DMS153 (cell line): ENCODE results near the gene MEN1.
A peak's percentile ranks its signal among the peaks of the same experiment; 100 is the strongest.
"Not testable (repeated sequence)": the region's sequence is repeated elsewhere in the genome, so short reads cannot be mapped to it uniquely, and the experiment has no call there.

Source experiments
- DNase-seq: peaks from one replicate; lab custom pipeline; 2025; lab: John Stamatoyannopoulos, UW

The MEN1 gene

GRCh38 chr11:64845776-64846129 lies 35.4 kb upstream of the MEN1 start:
- not testable (repeated sequence) for DNase-seq

DNA sequence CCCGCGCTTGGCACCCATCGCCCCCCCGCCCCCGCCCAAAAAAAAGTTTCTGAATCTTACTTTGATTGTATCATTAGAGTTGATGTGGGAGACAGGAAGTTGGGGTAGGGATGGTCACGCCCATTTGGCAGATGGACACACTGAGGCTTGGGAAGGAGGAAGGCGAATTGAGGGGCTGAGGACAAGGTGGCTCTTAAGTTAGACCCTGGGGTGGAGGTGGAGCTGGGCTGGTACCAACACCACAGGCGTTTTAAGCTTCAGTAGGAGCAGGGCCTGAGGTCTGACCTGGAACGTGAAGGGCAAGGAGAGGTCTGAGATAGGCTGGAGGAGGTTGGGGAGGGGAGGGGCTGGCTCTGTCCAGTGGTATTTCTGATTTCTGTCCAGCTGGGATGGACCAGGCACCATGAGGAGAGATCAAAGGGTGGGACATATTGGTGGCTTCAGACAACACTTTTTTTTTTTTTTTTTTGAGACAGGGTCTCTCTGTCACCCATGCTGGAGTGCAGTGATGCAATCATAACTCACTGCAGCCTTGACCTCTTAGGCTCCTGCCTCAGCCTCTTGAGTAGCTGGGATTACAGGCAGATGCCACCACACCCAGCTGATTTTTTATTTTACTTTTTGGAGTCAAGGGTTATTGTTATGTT lies 34.9 kb upstream of the MEN1 start:
- no peak for DNase-seq

- peak; percentile 69 for DNase-seq
Observed at GRCh38 chr11:64844330-64845128, 34.2 kb upstream of the MEN1 start, which contains the start of gene CDC42BPG. CDC42BPG (minus strand) TSS chr11:64844653; CDS start chr11:64844569, 84 bp downstream.

DNA sequence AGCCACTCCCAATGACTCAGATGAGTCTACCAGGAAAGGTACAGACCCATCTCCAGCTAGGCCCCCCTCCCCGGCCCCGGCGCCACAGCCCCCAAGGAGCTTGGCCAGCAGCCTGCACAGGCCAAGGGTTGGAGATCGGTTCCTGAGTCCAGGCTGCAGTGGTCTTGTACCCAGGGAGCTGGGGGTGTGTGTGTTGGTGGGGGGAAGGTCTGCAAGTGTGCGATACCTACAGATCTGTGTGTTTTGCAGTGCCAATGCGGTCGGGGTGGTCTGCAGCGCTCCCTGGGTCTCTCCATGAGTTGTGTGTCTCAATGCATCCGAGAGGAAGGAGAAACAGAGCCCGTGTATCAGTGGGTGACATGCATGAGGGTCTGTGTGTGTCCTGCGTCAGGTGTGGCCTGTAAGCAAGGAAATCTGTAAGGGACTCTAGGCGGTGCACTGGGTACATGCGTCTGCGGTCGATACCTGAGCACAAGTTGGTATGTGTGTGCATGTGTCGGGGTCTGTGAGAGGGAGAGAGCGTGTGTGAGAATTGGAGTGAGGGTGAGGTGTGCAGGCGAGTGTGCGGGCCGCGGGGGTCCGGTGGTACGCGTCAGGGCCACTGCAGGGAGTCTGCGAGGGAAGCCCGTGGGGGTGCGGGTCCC lies 33.5 kb upstream of the MEN1 start:
- no peak for DNase-seq

DNA sequence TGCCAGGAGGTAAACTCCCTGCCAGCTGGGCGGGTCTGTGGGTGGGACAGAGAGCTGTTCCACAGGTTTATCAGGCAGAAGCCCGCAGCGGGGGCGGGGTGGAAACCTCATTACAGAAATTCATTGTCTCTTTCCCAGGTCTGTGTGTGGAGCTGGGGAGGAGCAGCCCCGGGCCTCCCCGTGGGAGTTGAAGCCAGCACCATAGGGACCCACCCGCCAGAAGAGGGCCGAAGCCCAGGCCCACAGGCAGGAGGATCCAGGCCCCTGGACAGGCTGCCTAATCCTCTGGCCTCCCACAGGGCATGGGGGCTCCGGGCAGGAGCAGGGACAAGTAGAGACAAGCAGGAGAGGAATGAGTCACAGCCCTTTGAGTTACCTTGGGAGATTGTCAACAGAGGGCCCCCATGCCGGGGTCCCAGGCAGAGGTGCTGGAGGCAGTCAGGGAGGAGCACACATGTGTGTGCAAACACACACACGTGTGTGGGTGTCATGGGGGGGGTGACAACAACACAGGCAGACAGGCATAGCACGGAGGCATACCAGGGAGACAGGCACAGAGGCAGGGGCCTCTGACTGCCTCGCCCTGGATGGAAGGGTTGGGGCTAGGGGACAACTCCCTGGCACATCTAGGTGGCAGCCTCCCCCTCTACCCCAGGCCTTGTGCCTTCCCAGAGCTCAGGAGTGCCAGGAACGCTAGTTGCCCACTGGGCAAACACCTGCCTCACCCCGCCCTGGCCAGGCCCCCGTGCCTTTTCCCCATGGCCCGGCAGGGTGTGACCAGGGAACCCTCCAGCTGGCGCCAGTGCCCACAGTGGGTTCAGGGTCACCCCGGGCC lies 32.7 kb upstream of the MEN1 start:
- peak; percentile 37 for DNase-seq

- no peak for DNase-seq
Observed at GRCh38 chr11:64842366-64842759, 32.0 kb upstream of the MEN1 start.

DNA sequence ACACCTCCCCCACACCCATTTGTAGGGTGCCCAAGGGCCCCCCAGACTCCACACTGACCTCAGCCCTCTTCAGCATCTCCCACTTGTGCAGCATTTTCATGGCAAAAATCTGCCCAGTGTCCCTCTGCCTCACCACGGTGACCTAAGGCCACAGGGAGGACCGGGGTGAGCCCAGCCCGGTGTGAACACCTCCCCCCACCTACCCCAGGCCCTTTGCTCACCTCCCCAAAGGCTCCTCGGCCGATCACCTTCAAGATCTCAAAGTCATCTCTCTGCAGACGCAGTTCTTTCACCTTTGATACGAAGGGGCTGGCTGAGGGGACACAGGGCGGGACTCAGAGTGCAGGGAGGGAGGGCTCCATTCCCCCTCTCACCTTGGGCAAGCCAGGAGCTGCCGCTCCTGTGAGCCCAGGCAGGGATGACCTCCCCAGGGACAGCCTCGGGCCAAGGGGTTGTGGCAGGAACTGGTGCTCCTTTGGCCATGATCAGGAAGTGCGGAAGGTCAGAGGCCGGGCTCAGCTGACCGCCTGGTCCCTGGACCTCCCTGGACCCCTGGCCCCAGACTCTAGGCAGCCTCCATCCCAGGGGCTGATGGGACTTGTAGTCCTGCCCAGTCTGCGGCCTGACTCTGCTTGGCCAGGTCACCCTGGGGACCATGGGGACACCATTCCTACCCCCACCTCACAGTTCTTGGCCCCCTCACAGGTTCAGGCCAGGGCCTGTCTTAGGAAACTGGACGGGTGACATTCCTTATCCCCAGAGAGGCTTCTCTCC lies 31.4 kb upstream of the MEN1 start:
- no peak for DNase-seq

DNA sequence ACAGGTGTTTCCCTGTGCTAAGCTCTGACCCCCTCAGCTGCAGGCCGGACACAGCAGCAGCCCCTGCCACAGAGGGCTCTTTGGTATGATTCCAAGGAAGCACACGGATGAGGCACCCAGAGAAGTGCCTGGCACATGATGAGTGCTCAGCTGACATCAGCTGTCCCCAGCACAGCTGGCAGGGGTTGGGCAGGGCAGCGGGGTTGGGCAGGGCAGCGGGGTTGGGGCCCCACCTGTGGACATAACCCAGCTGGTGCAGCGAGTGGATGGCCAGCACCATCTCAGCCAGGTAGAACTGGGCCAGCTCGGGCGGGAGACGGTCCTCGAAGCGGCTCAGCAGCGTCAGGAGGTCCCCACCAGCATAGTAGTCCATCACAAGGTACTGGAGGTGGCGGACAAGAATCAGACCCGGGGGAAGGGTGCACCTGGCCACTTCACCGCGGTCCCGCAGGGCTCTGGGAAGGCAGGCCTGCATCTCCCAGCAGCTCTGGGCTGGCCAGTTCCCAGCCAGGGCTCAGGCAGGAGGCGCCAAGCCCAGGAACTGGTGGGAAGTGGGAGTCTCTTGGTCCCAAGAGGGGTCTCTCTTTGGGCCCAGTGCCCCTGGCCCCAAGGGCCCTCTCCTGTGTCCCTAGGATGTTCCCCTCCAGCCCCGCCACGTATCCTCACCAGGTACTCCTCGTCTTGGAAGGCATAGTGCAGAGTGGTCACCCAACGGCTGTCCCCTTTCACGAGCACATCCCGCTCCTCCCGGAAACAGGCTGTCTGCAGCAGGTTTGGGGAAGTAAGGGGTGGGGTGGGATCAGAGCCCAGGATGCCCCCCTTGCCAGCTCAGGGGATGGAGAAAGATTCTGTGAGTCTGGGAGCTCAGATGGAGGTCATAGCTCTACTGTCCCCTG lies 29.8 kb upstream of the MEN1 start:
- no peak for DNase-seq

DNA sequence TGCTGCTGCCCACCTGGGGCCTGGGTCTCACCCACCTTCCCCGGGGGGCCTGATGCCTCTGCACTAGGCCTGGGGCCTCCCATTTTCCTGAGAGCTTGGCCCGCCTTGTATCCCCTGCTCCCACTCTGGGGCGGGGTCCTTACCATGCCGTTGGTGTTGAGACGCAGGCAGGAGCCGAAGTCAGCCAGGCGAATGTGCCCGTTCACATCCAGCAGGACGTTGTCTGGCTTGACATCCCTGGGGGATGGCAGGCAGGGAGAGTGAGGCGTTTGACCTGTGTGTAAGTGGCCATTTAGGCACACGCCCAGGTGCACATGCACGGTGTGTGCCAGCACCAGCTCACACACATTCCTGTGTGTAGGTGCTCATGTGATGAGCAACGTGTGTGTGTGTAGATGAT lies 29.0 kb upstream of the MEN1 start:
- DNase-seq: no peak

DNA sequence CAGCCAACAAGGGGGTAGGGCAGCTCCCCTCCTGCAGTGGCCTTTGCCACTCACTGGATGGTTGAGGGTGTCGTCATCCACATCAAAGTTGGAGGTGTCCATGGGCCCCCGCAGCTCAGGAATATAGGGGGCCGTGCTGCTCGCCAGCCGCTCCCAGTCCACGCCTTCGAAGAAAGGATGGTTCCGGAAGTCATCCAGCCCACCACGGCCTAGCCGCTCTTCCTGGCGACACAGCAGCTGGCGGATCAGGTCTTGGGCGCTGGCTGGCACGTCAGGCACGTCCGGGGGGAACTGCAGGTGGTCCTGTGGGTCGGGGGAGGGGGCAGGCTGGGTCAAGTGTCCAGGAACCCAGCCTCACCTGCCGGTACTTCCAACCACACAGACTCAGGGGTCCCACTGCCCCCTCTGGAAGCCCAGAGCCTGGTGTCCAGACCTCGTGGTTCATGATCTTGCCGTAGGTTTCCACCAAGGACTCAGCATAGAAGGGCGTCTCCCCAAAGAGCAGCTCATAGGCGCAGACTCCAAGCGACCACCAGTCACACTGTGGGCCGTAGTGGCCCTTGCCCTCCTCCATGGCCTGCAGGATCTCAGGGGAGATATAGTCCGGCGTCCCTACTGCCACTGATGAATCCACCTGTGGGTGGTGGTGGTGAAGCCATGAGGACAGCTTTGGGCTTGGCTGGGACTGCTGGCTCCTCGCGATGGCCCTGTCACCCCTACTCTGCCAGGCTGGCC lies 28.4 kb upstream of the MEN1 start:
- no peak for DNase-seq

GRCh38 chr11:64837887-64838351 lies 27.6 kb upstream of the MEN1 start:
- no peak for DNase-seq

DNA sequence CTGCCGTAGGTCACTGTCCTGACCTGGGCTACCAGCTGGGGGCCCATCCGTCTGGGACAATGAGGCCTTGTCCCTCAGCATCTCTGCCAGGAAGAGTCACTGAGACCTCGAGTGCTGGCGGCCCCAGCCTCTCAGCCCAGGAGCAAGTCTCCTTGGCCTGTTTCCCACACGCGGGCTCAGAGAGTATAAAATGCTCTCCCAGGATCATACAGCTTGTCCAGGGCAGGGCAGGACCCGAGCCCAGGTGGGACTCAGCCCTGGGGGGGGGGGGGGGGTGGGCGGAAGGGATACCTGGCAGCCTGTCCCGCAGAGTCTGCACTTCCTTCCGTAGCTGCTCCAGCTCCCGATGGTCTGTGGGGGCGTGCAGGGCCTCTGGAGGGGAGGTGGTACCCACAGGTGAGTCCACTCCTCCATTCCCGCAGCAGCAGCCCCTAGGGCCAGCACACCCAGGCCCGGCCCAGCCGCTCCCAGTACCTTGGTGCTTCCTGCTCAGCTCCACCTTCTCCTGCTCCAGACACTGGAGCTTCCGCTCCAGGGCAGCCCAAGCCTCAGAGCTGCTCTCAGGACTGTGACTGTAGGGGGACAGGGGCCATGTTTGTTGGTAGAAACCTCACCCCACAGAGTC lies 26.2 kb upstream of the MEN1 start:
- DNase-seq: no peak

DNA sequence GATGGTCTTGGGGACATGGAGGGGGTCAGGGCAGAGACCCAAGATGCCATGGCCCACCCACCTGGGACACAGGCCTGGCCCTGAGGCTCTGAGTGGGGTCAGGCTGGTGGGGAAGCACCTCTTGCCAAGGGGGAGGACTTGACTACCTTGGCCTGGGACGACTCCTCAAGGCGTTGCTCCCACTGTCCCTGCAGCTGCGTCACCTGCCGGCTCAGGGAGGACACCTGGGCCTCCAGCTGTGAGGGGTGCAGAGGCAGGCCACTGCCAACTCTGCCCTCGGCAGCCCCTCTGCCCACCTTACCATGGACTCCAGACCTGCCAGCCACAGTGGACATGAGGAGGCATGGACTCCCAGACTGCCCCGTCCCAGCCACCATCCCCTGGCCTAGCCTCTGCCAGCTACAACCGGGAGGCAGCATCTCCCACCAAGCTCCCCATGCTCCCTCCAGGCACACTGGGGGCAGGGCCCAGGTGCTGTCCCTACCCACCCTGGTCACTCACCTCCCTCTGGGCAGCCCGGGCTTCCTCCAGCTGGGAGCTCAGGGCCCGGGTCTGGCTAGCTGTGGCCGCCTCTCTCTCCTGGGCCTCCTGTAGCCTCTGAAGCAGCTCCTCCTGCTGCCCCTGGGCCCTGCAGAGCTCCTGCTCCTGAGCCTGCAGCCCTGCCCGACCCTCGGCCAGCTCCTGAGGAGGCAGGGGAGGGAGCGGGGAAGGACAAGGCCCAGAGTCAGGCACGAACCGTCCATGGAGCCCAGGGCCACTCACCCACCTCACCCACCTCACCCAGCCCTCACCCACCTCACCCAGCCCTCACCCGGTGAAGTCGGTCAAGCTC lies 25.5 kb upstream of the MEN1 start:
- DNase-seq: no peak

DNA sequence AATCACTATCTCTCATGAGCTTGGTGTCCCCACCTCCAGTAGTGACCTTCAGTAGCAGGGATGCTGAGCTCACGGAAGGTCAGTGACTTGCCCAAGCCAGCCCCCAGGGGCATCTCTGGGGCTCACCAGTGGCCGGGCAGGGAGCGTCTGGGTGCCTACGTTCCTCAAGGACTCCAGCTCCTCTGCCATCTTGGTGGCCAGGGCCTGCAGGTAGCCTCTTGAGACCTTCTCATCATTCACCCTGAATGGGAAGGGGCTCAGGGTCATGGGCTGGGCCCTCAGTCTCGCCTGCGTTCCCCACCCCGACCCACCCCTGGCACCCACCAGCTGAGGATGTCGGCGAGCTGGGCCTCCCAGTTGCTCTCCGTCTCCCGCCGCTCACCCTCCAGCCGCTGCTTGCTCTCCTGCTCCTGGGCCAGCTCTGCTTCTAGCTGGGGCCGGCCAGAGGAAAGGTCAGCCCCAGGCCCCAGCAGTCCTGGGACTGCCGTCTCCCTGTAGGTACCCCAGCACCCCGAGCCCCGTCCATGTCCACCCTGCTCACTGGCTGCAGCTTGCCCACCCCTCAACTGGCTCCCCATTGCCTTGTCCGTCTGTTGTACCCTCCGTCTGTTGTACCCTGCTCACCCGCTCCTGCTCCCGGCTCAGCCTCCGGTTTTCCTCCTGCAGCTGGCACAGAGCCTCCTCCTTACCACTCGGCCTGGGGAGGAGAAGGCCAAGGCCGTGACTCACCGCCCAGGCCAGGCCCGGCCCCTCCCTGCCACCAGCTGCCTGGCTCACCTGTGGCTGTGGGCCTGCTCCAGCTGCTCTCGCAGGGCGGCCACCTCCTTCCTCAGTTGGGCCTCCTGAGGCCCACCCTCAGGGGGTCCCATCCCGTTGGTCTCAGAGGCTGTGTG lies 24.6 kb upstream of the MEN1 start:
- no peak for DNase-seq

DNA sequence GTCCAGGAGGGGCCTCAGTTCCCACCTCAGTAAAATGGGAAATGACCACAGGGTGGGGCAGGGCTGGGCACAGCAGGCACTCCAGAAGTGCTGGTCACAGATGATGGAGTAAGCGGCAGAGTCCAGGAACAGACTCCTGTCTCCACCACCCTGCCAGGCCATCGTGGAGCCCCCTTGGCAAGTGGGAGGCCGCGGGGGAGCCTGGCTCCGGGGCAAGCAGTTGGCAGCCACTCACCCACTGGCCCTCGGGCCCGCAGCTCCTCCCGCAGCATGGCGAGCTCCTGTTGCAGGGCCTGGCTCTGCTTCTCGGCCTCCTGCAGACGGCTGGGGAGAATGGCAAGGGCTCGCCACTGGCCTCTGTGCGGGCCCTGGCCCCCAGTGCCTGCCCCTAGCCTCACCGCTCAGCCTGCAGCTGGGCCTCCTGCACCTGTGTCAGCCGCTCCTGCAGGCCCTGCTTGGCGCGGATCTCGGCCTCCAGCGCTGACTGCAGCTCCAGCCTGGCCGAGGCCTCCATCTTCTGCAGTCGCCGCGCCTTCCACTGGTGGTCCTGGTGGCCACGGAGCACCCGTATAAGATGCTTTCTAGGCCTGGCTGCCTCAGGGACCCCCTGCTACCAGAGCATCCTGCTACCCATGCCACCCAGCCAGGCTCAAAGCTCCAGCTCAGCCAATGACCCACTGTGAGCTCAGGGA lies 23.8 kb upstream of the MEN1 start:
- no peak for DNase-seq

GRCh38 chr11:64833509-64833908 lies 23.2 kb upstream of the MEN1 start:
- no peak for DNase-seq

GRCh38 chr11:64833198-64833502 lies 22.8 kb upstream of the MEN1 start:
- DNase-seq: no peak
